ENCODE measurements around the gene PCNA. TPM values are rescaled to one million over a fixed set of nuclear protein-coding genes. Genes with fewer than 3 reads are reported as not detected.

Gene PCNA
- total and polyA plus RNA-seq, 9 of the 15 experiments (the other 6 are each of a cell fraction or from before 2014, with no cell fraction given): 213 to 390 (median 291) TPM

- TF ChIP-seq ZNF324 (CRISPR knock-in tag; IDR thresholded peaks at IDR 0.05): no peak
- no peak for TF ChIP-seq FOXJ2 (tag; IDR thresholded peaks at IDR 0.05)
- TF ChIP-seq SNIP1 (IDR thresholded peaks at IDR 0.05; ENCODE audit: low read depth): no peak
- TF ChIP-seq DDX20 (tag; IDR thresholded peaks at IDR 0.05; ENCODE audit: low read depth): no peak
- no peak for TF ChIP-seq NCOA1 (IDR thresholded peaks at IDR 0.05; ENCODE audit: low read depth)
- no peak for TF ChIP-seq ZNF395 (CRISPR knock-in tag; IDR thresholded peaks at IDR 0.05)
- TF ChIP-seq ZNF584 (CRISPR knock-in tag; IDR thresholded peaks at IDR 0.05; ENCODE audit: low read depth): no peak
- no peak for TF ChIP-seq SP2 (IDR thresholded peaks at IDR 0.05; ENCODE audit: extremely low read depth, low read depth, low read length, poor library complexity, severe bottlenecking)
- no peak for TF ChIP-seq IFI16 (CRISPR knock-in tag; IDR thresholded peaks at IDR 0.05)
- no peak for TF ChIP-seq CBX2 (IDR thresholded peaks at IDR 0.05; ENCODE audit: insufficient read depth, low read length, poor library complexity, severe bottlenecking)
- no peak for TF ChIP-seq ZNF184 (CRISPR knock-in tag; IDR thresholded peaks at IDR 0.05)
- TF ChIP-seq SMAD4 (CRISPR knock-in tag; conservative IDR thresholded peaks at IDR 0.05): no peak
- no peak for TF ChIP-seq TFE3 (CRISPR knock-in tag; IDR thresholded peaks at IDR 0.05)
- no peak overlapping the region for H3K27ac ChIP-seq (ENCODE audit: extremely low read depth, low read depth, low read length)
- H3K9me3 ChIP-seq (replicated peaks; ENCODE audit: control insufficient read depth, insufficient read depth, low read depth, low read length): no peaks in the 10 kb centered on the region
- POLR2A ChIA-PET: no interaction called here
- CTCF ChIA-PET (ENCODE audit: low intra/inter-chr PET ratio): no interaction called here
- no peaks in the 10 kb centered on the region for H3K27me3 ChIP-seq (ENCODE audit: control insufficient read depth in 2 of 2, insufficient read depth in 2 of 2, low read length in 2 of 2)
- no peak overlapping the region for H3K4me3 ChIP-seq
- H3K4me2 ChIP-seq (ENCODE audit: insufficient read depth, low read length): no peak overlapping the region
- H3K79me2 ChIP-seq (ENCODE audit: control insufficient read depth, insufficient read depth, low read length): peaks cover 14% of the 10 kb centered on the region; the same call in 2 of the 3 replicates
- H3K9me1 ChIP-seq (ENCODE audit: control insufficient read depth, insufficient read depth, low read length): no peaks in the 10 kb centered on the region
- no peak for FAIRE-seq
- peaks cover 6% of the 10 kb centered on the region; the same call in 1 of the 2 replicates for H4K20me1 ChIP-seq (replicated peaks; ENCODE audit: control insufficient read depth, insufficient read depth, low read length)
- H3K4me1 ChIP-seq (replicated peaks in 1 of 2; ENCODE audit: control insufficient read depth in 2 of 2, insufficient read depth in 2 of 2, low read length in 2 of 2): no peaks in the 10 kb centered on the region; a peak in 1 of 5 replicates
- no peak overlapping the region for H3K9ac ChIP-seq (ENCODE audit: insufficient read depth in 1 of 2, low read depth in 2 of 2, low read length in 2 of 2)
- BruUV-seq (replicated peaks): no TSS peak
- WGBS (ENCODE audit: insufficient coverage, low coverage, missing lambda C conversion rate): 80% methylated on average over 3 of the region's 3 CpGs
- no peak overlapping the region for H2AFZ ChIP-seq (ENCODE audit: low read depth, low read length)
- no peaks in the 10 kb centered on the region for H3K36me3 ChIP-seq (ENCODE audit: control insufficient read depth, insufficient read depth, low read length)
- intact Hi-C loops (cut with micrococcal nuclease) (no loop called here), in situ Hi-C loops (cut with MboI) (no loop called here)
- no peak for DNase-seq (ENCODE audit: extremely low read depth in 1 of 4, low spot score in 3 of 4)
- ATAC-seq: no peak
These were observed 40.2 kb upstream of the PCNA start for GRCh38 chr20:5159928-5160327.

Data from K562 (cell line).